HG02973 (cell line): ENCODE data around the gene FGF1.
A peak's percentile ranks its signal among the peaks of the same experiment; 100 is the strongest.

Source experiments
- ATAC-seq: cut with Tn5 transposase; IDR thresholded peaks from one replicate; pipeline ENCODE4 v1.9.1; 2021; ENCODE audit warnings: moderate library complexity; ENCODE audit not compliant: unreplicated experiment

Gene FGF1

DNA sequence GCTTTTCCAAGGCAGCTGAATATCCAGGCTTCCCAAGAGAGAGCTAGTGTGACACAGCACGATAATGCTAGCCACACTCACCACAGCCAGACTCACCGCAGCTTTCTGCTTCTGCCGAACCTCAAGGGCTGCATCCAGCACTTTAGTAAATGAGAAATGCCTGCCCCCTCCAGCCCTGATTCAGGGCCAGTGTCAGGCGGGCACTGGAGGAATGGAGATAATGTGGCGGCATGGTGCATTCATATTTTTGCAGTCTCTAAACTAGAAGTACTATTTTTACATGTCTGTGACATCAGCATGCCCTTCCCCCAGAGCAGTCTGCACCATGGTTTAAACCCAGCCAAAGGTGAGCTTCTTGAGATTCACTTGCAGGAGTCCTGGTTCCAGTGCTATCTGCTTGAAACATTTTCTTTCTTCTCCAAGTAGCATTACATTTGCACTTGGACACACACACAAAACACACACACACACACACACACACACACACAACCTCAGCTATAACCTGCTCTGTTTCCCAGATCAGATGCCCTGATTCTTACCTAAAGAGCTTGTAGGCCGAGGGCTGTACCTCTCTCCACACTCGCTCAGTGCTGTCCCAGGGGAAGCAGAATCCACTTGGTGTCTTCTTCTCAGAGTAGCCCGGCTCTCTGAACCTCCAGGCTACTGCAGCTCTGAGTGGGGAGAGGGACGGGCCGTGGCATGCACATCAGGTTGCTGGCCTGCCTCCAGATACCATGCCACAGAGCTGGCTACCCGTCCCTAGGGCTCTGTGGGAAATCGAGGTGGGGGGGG, at the start of gene FGF1:
Gene FGF1, minus strand, starts transcription at position 673 of the 792 bp plus-strand sequence. CDS start 71,963 bp downstream, outside the sequence.
- no peak for ATAC-seq

DNA sequence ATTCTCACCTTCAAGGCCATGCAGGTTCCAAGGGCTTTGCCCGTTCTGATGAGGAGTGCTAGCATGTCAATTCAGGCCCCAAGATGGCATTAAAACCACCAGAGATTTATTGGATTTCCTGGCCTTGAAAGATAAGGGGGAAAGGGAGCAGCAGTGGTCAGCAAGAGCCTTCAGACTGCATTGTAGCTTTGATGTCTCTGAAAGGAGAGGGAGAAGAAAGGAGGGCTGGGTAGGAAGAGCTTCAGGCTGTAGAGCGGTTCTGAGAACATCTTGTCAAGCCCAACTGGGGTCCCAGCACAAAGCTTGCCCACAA, 41.8 kb upstream of the FGF1 start:
- no peak for ATAC-seq

DNA sequence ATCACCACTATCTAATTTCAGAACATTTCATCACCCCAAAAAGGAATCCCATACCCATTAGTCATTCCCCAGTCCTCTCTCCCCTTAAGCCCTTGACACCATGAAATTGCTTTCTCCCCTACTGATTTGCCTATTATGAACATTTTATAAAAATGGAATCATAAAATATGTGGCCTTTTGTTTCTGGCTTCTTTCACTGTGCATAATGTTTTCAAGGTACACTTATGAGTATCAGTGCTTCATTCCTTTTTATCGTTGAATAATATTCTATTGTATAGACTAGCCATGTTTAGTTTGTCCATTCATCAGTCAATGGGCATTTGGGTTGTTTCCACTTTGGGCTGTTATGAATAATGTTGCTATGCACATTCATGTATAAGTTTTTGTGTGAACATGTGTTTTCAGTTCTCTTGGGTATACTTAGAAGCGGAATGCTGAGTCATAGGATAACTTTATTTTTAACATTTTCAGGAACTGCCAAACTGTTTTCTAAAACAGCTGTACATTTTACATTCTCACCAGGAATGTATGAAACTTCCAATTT, 40.4 kb upstream of the FGF1 start:
- ATAC-seq, result no peak

DNA sequence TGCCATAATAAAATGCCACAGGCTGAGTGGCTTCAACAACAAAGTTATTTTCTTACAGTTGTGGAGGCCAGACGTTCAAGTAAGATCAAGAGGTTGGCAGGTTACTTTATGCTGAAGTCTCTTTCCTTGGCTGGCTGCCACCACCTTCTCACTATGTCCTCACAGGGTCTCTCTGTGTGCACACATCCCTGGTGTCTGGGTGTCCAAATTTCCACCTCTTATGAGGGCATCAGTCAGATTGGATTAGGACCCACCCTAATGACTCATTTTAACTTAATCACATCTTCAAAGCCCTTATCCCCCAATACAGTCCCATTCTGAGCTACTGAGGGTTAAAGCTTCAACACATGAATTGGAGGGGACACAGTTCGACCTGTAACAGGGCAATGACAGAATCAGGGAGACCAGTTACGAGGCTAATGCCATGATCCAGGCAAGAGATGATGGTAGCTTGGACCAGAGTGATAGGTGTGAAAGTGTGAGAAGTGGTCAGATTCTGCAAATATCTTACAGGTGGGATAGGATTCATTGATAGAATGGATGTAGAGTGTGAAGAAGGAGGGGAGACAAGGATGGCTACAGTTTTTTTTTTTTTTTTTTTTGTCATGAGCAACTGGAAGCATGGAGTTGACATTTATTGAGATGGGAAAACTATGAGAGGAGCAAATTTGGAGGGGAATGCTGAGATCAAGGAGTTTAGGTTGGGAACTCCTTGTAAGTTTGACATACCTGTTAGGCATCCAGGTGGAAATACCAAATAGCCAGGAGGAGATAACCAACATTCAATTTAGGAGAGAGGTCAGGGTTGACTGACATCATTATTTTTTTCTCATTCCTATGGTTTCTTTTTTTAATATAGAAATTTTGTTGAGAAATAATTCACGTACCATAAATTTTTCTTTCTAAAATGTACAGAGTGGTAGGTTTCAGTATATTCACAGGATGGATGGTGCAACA, 39.6 kb upstream of the FGF1 start:
- ATAC-seq, result no peak

DNA sequence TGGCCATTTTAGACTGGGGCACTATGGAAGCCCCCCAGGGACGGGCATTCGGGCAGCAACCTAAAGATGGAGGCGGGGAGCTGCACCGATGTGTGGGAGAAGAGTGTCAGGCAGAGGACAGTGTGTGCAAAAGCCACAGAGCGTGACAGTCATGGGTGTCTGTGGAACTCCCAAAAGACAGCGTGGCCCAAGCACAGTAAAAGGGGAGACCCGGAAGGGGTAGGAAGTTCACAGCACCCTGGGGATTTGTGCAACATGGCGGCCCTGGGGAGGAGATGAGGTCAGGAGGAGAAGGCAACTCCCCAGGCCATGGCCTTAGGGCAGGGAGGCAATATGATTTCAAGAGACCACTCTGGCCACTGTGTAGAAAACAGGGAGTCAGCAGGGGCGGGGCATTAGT, 38.9 kb upstream of the FGF1 start:
- no peak for ATAC-seq

DNA sequence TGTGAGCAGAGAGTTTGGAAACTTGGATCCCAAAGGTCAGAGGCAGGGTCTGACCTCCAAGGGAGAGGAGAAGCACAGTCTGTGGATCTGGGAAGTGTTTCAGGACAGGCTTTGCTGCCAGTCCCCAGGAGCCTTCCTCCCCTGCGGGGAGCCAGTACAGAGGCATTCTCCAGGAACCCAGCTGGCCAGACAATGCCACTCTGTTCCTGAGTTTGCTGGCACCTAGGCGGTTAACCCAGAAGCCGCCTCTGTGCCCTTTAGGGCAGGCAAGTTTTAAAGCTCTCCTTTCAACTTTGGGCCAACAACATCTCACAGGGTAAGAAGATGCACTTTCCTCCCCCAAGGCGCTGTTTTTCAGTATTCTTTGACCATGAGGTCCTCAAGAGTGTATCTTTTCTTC, 37.0 kb upstream of the FGF1 start:
- no peak for ATAC-seq

DNA sequence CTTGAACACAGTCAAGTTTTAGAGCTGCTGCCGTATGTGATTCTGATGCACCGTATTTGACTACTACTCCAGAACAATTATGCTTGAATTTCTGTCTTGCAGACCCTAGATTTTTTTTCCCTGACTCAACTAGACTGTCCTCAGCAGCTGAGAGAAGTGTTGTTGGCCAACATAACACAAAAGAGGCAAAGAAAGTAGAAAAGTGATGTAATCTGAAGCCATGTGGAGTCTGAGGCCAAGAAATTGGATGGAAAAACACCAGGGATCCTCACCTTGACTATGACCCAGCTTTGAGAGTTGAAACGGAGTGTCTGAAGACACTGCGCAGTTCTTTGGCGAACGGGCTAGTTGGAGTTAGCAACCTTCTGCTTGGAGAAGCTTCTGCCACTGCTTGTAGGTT, 36.3 kb upstream of the FGF1 start:
- no peak for ATAC-seq

DNA sequence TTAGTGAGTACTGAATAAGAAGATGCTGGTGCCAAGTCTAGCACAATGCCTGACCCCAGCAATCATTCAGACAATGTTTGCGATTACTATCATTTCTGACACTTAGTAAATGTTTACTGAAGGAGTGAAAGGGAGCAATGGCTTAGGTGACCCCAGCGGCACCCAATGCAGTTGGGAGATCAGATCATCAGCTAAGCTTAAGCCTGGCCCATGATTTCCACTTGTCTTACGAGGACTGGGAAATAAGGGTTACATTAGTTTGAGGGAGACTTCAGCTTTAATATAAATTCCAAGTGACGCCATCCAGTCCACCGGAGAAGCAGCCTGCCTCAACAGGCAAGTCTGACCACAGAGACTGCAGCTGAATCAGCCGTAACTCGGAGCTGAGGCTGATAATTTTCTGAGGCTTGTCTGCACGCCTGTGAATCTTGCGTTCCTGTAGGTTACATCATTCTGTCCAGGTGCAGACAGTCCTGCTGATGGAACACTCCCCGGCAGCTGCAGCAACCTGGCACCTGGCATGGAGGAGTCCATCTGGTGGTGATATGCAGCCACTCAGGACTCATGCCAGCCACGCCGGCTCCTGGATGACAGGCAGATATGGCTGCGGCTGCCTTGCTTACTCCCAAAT, 34.9 kb upstream of the FGF1 start:
- no peak for ATAC-seq

DNA sequence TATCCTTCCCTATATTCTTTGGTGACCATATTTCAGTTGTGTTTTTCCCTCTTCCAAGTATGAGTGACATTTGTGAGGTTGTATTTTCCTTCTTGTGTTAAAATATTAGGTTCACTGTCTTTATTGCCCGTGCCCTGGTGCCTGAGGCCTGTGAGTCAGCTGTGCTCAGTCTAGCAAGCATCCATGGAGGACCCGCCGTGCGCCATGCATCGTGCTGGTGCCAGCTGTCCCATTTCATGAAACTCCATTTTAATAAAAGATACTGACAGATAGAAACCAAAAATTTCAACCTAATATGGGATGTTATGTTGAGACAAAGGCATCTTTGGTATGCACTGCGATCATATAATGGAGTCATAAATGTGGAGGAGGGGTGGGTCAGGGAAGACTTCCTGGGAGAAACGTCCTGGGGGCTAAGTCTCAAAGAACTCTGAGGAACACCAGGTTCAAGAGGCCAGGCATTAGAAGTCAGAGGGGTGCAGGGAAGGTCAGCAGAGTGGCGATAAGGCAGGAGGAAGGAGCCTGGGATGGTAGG, 34.0 kb upstream of the FGF1 start:
- ATAC-seq, result no peak

DNA sequence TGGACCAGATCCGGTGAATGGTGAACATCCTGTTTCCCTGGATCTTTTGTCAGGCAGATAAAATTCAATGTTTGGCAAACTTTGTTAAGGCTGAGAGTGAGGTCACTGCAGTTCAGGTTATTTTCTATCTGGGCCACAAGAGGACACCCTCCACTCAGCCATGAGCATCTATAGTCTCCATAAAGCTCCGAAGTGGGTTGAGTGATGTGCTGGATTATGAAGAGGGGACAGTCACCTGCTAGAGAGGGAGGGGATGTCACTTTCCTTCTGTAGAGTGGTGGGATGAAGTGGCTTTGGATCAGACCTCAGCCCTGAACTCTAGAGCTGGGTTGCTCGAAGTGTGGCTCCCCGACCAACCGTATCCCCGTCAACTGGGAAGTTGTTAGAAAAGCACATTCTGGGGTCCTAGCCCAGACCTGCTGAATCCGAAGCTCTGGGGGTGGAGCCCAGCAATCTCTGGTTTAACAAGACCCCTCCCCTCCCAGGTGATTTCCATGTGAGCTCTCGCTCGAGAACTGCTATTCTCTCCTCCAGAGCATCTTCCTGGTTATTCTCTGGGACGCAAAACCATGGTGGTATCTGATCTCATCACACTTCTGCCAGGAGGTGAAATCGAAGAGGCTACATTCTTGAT, 31.8 kb upstream of the FGF1 start:
- ATAC-seq, result no peak

DNA sequence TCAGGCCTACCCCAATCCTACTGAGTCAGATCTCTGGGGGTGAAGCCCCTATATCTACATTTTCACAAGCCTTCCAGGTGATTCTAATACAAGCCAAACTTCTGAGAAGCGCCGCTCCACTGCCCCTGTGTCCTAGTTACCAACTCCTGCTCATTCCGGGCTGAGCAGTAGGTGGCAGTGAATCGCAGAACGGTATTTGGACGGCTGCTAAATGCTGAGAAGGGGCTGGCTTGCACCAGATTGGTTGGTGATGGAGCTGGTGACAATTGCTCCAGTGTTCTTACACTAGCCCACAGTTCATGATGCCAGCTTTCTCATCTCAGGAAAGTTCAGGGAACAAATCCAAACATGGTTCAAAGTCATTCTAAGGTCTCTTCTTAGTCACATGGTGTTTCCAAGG, 31.1 kb upstream of the FGF1 start:
- ATAC-seq, result no peak

DNA sequence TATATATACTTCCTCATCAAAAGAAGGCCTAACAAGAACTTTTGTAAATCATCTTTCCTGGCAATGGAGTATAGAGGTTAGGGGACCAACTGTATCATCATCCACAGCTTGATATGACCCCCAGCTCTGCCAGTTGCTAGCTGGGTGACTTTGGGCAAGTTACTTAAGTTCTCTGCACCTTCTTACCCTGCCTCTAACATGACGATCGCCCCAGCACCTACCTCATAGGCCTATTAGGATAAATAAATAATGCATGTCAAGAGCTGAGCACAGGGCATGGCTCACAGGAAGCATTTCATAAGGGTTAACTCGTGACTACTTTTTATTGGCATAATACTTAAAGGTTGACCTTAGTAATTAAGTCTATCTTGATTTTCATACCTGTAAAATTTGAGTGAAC, 29.4 kb upstream of the FGF1 start:
- no peak for ATAC-seq

DNA sequence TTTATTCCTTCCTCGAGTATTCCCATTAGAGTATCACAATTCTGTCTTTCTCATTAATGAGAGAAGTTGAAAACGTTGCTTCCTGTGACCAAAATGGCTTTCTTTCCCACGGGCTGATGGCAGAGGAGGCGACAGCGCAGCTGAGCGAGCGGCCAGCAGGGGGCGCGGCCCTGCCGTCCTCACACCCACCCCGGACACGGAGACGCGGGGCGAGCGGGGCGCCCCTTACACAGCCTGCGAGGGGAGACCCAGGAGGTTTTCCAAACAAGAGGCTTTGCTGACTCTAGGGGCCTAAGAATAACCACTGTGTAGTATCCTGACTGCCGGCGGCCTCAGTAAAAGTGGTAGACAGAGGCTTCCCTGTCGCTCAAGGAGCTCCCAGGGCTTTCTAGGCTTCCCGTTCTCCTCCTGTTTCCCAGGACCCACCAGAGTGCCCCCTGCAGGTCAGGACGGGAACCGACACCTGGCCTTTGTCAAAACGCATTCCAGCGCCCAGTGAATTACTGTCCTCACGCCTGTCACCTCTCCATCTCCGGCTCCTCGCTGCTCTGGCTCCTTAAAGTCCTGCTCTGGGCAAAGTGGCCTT, 27.3 kb upstream of the FGF1 start:
- peak; percentile 98 for ATAC-seq

DNA sequence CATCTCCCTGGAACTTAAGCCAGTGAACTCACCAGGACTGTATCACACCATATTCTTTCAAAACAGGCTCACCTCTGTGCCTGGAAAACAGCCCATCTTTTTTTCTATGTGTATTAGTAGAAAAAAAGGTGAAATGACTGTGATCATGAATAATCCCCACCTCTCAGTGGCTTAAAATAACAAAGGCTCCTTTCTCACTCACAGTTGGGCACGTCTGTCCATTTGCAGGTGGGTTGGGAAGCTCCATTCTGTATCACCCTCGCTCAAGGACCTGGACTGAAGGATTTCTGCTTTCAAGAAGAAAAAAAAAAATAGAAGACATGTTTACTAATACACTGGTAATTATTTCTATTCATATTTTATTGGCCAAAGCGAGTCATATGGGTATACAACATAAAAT, 17.3 kb upstream of the FGF1 start:
- ATAC-seq, result no peak

DNA sequence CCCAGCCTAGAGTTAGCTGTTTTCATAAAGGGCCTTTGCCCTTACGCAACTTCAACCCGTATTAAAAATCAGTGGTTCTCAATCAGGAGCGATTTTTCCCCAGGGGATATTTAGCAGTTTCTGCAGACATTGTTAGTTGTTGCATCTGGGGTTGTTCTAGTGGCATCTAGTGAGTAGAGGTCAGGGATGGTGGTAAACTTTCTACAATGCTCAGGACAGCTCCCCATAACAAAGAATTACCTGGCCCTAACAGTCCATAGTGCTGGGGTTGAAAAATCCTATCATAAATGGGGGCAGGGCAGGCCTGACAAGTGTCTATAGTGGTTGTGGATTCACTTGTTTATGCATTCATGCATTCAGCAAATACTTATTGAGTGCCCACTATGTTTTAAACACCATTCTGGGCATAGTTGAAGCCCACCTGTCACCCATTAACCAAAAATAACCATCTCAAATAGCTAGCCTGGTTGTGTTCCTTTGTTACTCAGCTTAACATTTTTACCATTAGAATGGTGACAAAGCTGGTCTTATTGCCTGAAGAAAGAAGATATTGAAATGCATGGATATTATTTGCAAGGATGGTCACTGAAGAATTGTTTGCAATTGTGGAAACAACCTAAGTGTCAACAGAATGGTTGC, 15.9 kb upstream of the FGF1 start:
- no peak for ATAC-seq

DNA sequence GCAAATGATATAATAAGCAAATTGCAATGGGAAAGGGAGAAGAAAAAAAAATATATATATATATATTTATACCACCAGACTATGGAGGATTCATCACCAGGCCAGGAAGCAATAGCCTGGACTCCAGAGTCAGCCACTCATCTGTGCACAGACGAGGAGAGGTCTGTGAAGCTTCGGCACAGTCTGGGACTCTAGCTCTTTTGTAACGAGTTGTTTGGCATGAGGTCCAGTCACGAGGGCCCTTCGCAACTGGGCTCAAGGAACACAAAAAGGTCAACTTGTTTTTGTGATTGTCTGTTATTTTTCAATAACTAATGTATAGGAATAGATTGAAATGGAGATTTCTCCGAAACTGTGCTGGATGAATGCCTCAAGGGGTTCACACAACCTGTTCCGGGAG, 14.7 kb upstream of the FGF1 start:
- ATAC-seq, result no peak

DNA sequence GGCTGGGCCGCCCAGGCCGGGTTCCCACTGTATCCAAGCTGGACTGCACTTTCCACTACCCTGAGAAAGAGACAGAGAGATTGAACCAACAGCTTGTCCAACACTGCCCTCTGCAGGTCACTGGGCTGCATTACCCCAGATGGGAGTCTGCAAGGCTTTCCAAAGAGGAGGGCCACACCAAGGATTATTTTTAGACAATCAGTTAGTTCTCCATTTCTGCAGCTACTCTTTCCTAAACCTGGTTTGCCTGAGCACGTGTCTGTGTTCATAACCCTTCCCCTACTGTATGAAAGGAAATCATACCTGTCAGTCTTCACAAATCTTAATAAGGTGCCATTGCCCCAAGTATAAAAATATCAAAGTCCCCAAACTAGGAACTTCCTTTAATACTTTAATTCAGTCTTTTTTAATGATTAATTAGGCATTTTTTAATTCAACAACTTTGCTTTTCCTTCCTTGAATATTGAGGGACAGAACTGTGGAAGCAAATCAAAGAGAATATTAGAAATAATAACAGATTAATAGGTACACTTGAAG, 13.4 kb upstream of the FGF1 start:
- peak; percentile 71 for ATAC-seq

DNA sequence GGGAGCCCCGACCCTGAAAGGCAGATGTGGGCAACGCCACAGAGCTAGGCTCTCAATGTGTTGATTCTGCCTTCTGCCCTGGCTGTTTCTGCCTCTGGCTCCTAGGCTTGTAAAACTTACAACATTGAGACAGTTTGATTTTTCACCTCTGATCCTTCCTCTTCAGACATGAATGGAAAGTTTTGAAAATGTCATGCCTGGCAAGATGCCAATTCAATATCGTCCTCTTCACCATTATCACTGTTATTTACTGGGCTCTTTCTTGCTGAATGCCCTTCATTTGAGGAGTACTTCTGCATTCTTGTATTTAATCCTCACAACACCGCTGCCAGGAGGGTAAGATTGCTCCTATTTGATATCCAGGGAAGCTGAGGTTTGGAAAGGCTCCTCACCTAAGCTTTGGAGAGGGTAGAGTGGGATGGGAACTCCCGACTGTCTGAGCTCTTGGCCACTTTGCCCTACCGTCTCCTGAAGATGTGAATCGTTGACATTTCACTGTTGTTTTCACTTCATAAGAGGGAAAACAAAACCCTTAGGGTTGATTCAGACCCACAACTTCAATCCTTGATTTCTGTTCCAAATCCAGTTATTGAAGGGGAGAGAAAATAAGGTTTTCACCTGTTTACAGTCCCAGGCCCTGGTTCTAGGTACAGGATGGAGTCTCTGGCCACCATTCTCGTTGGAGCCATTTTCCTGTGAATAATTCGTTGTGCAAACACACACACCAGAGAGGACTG, 12.7 kb upstream of the FGF1 start:
- no peak for ATAC-seq
